ENCODE measurements around the gene PWP2. TPM values are rescaled to one million over a fixed set of nuclear protein-coding genes. Genes with fewer than 3 reads are reported as not detected.
"Not testable (repeated sequence)": the region's sequence is repeated elsewhere in the genome, so short reads cannot be mapped to it uniquely, and the experiment has no call there.

The PWP2 gene
- total RNA-seq, 2 donors from 2014 or later, result 31.4 to 69.6 TPM

GRCh38 chr21:44171962-44172572 lies 64.9 kb downstream of the PWP2 start:
- H3K27ac Mint-ChIP-seq; H3K36me3 Mint-ChIP-seq; H3K4me1 Mint-ChIP-seq (ENCODE audit: low read depth in 2 of 2); H3K9me3 Mint-ChIP-seq; DNase-seq (ENCODE audit: low spot score); H3K27me3 Mint-ChIP-seq; H3K4me3 Mint-ChIP-seq; ATAC-seq: not testable (repeated sequence)

GRCh38 chr21:44172741-44173140 lies 65.5 kb downstream of the PWP2 start:
- H3K4me1 Mint-ChIP-seq (ENCODE audit: low read depth in 2 of 2); H3K9me3 Mint-ChIP-seq; DNase-seq (ENCODE audit: low spot score); H3K36me3 Mint-ChIP-seq; H3K27me3 Mint-ChIP-seq; H3K4me3 Mint-ChIP-seq; H3K27ac Mint-ChIP-seq: not testable (repeated sequence)
- ATAC-seq, result peak in 1 of 2 donors; percentile 28

GRCh38 chr21:44175189-44175588 lies 68.0 kb downstream of the PWP2 start:
- not testable (repeated sequence) for H3K27ac Mint-ChIP-seq; DNase-seq (ENCODE audit: low spot score); H3K4me3 Mint-ChIP-seq; H3K9me3 Mint-ChIP-seq; H3K36me3 Mint-ChIP-seq; H3K4me1 Mint-ChIP-seq (ENCODE audit: low read depth in 2 of 2); ATAC-seq; H3K27me3 Mint-ChIP-seq

DNA sequence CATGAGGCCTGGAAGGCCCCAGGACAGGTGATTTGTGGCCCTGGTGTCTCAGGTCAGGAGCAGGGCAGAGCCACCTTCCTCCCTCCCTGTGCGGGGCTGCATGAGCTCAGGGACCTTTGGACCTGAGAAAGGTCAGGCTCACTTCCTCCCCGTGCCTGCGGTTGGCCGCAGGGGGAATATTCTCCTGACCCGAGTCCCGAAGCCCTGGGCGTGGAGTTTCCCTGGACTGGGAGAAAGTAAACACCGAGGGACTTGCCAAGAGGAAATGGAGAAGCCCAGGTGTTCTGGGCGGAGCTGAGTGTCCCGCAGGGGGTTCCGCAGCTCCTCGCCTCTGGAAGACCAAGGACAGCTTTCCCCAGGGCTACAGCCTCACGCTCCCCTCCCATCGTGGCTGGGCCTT lies 68.9 kb downstream of the PWP2 start:
- not testable (repeated sequence) for ATAC-seq; DNase-seq (ENCODE audit: low spot score); H3K27me3 Mint-ChIP-seq; H3K4me1 Mint-ChIP-seq (ENCODE audit: low read depth in 2 of 2); H3K27ac Mint-ChIP-seq; H3K36me3 Mint-ChIP-seq; H3K9me3 Mint-ChIP-seq; H3K4me3 Mint-ChIP-seq

Other genes starting within 250 kb of the PWP2 start
- gene AGPAT3, start 242.2 kb upstream of the PWP2 start, total RNA-seq, result 100 to 1,000 TPM in 1 of 2 donors, 10 to 100 TPM in 1; 66.8 to 115 TPM
- 100 to 1,000 TPM in 1 of 2 donors, 10 to 100 TPM in 1; 90.3 to 148 TPM for gene TRAPPC10, start 95.1 kb upstream of the PWP2 start, total RNA-seq
- 10 to 100 TPM; 15.9 to 40.4 TPM for gene GATD3, start 26.3 kb downstream of the PWP2 start, total RNA-seq
- gene ICOSLG, start 133.5 kb downstream of the PWP2 start, total RNA-seq, result under 1 TPM; 0.24 to 0.56 TPM
- gene DNMT3L, start 154.5 kb downstream of the PWP2 start, total RNA-seq, result not detected
- not detected for gene AIRE, start 178.5 kb downstream of the PWP2 start, total RNA-seq
- gene PFKL, start 192.7 kb downstream of the PWP2 start, total RNA-seq, result 100 to 1,000 TPM; 134 to 139 TPM
- gene CFAP410, start 232.0 kb downstream of the PWP2 start, total RNA-seq, result 10 to 100 TPM; 19.6 to 28.4 TPM
- 10 to 100 TPM; 14.7 to 15.8 TPM for gene TRPM2, start 246.2 kb downstream of the PWP2 start, total RNA-seq